Transverse colon (tissue), 4 donors: Measurements from ENCODE around the gene CYTH4. TPM values are rescaled to one million over a fixed set of nuclear protein-coding genes. Genes with fewer than 3 reads are reported as not detected.

Source experiments
- DNase-seq: peaks from one replicate; pipeline ENCODE4 v3.0.0-alpha.2; 2019
- H3K27ac ChIP-seq, 4 donors: fragments of 200-600 bp; sonication (generic); 2 replicates each; pipeline ENCODE4 v1.5.1; 2016 to 2018; ENCODE audit warnings: inconsistent platforms in 4 of 4
- H3K27me3 ChIP-seq: fragments of 200-600 bp; sonication (generic); 2 replicates; pipeline ENCODE4 v1.5.1; 2017; ENCODE audit warnings: inconsistent platforms
- H3K36me3 ChIP-seq, 4 donors: fragments of 200-600 bp; sonication (generic); 2 replicates each; pipeline ENCODE4 v1.5.1; 2017 to 2019; ENCODE audit warnings: inconsistent platforms in 4 of 4
- H3K4me1 ChIP-seq, 4 donors: fragments of 200-600 bp; sonication (generic); 2 replicates each; pipeline ENCODE4 v1.5.1; 2017 to 2020; ENCODE audit warnings: inconsistent platforms in 4 of 4
- H3K4me3 ChIP-seq, 4 donors: fragments of 200-600 bp; sonication (generic); 1 replicate in 1 of 4; 2 replicates in 3 of 4; pipeline versions ENCODE4 v1.5.1 to v1.6.1; 2017 to 2019; ENCODE audit warnings: inconsistent platforms in 4 of 4
- H3K9me3 ChIP-seq, 2 donors: fragments of 200-600 bp; sonication (generic); 2 replicates each; pipeline ENCODE4 v1.5.1; 2017 to 2019; ENCODE audit warnings: inconsistent platforms in 2 of 2
- EP300 ChIP-seq: sonication (generic); formaldehyde crosslinking; IDR thresholded peaks from one replicate; pipeline ENCODE4 v1.6.1; 2017; ENCODE audit warnings: antibody characterized with exemption, low read depth
- POLR2A ChIP-seq: fragments of 450-650 bp; IDR thresholded peaks from one replicate; pipeline ENCODE4 v1.6.1; 2016; ENCODE audit warnings: antibody characterized with exemption, mild to moderate bottlenecking, moderate library complexity
- POLR2AphosphoS5 ChIP-seq, 3 donors: sonication (generic); formaldehyde crosslinking; IDR thresholded peaks; one replicate each; pipeline ENCODE4 v1.6.1; 2016; ENCODE audit warnings: antibody characterized with exemption in 3 of 3
- WGBS, 2 donors: methylation state at CpG; one replicate each; pipeline ENCODE4 v1.1.5; 2018; ENCODE audit warnings: low coverage in 1 of 2; 5-methylcytosine and 5-hydroxymethylcytosine counted together
- in situ Hi-C, 4 donors: fragments of 200-750 bp; cut with MboI; loops; one replicate each; pipeline versions ENCODE4 v1.15.0 to v1.15.1; 2017; ENCODE audit warnings: low sequenced_read_pairs in 3 of 4, low pct_ligation_motif_present in 1 of 4, low pct_unique_long_range_greater_than_20kb in 1 of 4
- intact Hi-C: fragments of 100-400 bp; cut with DNase I; formaldehyde crosslinking; loops from one replicate; pipeline ENCODE4 v1.15.1; 2023; ENCODE audit warnings: low total_unique reads
- total RNA-seq, 4 donors: library from RNA; depleted of rRNA; stranded (reverse); fragments of >200 nt; gene quantifications; one replicate each; pipeline ENCODE4 v1.1.0, GENCODE V29; 2016
- TF ChIP-seq, protein P1 (sequence below), 5 experiments: fragments of 200-600 bp in 3 of 5; fragments of 450-650 bp in 2 of 5; sonication (generic) in 3 of 5; IDR thresholded peaks; 1 replicate in 2 of 5; 2 replicates in 3 of 5; pipeline ENCODE4 v1.5.1; 2016 to 2017; ENCODE audit warnings: antibody characterized with exemption in 5 of 5, inconsistent platforms in 3 of 5, mild to moderate bottlenecking in 2 of 5, moderate library complexity in 1 of 5

CYTH4 gene
- total RNA-seq, 4 donors from 2014 or later = 1.4 to 26.9 (median 10.6) TPM

DNA sequence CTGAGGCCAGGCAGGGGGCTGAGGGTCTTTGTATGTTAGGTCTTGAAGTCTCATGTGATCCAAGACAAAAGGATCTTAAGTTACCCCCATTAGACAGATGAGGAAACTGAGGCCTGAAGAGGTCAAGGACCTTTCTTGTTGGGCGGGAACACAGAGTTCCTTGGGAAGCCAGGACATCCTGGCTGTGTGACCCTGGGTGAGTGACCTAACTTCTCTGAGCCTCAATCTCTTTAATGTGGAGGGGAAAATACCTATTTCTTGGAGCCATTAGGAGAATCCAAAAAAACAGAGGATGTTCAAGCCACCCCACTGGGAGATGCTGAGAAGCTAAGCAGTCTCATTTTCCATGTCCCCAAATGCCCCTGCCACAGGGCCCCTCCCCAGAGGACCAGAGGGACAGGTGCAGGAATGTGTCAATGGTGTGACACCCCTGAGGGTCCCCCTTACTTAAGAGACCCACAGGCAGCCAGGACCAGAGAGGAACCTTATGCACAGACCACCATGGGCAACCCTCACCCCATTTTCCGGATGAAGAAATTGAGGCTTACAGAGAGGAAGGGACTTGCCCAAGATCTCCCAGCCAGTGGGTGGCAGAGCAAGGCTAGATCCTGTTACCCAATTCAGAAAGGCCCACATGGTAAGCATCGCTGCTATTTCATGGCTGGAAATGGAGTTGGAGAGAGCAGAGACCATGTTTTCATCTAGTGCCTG is 46.3 kb upstream of the CYTH4 start:
- Histone ChIP-seq H3K4me3 (no peak overlapping the region), H3K27ac (no peak overlapping the region), H3K27me3 (no peaks in the 10 kb centered on the region), H3K36me3 (no peaks in the 10 kb centered on the region), H3K4me1 (no peaks in the 10 kb centered on the region), H3K9me3 (no peaks in the 10 kb centered on the region)
- intact Hi-C loops = no loop called here
- 87% methylated on average over 3 of the region's 3 CpGs; no CpG with 5 or more reads in 1 of the 2 donors for WGBS, 2 donors
- peak; percentile 3 for DNase-seq
- TF ChIP-seq EP300 (no peak), POLR2AphosphoS5 (IDR thresholded peaks at IDR 0.05) (no peak), POLR2A (no peak)
- TF ChIP-seq, protein P1, sequence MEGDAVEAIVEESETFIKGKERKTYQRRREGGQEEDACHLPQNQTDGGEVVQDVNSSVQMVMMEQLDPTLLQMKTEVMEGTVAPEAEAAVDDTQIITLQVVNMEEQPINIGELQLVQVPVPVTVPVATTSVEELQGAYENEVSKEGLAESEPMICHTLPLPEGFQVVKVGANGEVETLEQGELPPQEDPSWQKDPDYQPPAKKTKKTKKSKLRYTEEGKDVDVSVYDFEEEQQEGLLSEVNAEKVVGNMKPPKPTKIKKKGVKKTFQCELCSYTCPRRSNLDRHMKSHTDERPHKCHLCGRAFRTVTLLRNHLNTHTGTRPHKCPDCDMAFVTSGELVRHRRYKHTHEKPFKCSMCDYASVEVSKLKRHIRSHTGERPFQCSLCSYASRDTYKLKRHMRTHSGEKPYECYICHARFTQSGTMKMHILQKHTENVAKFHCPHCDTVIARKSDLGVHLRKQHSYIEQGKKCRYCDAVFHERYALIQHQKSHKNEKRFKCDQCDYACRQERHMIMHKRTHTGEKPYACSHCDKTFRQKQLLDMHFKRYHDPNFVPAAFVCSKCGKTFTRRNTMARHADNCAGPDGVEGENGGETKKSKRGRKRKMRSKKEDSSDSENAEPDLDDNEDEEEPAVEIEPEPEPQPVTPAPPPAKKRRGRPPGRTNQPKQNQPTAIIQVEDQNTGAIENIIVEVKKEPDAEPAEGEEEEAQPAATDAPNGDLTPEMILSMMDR (IDR thresholded peaks at IDR 0.05) = no peak
- in situ Hi-C loops = no loop called here

DNA sequence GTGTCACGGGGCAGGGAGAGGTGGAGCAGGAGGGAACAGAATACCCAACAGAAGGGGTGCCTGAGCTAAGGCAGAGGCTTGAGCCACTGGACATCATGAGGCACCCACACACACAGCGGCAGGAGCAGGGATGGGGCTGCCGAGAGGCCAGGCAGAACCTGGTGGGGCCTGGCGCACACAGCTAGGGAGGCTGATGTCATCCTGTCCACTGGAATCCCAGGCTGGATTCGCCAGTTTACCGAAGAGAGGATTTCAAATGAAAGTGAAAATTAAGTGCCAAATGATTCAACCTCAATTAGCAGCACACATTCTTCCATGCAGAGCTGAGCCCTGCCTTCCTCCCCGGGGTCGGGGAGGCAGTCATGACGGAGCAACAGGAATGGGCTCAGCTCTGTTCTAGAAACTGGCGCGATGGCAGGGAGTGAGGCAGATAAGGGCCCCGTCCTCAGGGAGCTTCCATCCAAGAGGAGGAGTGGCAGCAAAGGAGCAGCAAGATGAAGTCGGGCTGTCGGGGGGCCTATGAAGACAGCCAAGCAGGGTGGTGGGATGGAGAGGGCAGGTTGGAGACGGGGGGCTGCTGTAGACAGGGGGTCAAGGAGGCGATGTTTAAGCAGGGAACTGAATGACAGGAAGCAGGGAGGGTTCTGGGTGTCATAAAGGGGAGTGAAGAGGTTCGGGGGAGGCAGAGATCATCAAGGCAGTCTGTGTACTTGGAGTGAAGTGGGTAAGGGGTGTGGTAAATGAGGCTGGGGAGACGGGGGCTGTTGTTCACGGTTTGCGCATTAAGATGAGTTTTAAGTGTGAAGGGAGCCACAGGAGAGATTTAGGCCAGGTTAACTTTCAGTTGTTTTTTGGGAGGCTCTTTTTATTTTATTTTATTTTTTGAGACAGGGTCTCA is 44.7 kb upstream of the CYTH4 start:
- peaks cover 0 to 3% (median 0%) of the 10 kb centered on the region in 4 donors for H3K4me1 ChIP-seq
- no peaks in the 10 kb centered on the region for H3K9me3 ChIP-seq
- 76% methylated on average over 16 to 20 of the region's 20 CpGs for WGBS, 2 donors
- intact Hi-C loops (no loop called here), in situ Hi-C loops (no loop called here)
- H3K27me3 ChIP-seq = no peaks in the 10 kb centered on the region
- peak overlapping the region in 1 of 4 donors; percentile 37 for H3K27ac ChIP-seq
- no peaks in the 10 kb centered on the region for H3K36me3 ChIP-seq
- peak; percentile 4 for DNase-seq
- TF ChIP-seq, protein P1 (IDR thresholded peaks at IDR 0.05) = no peak
- no peak for TF ChIP-seq POLR2A
- no peak for TF ChIP-seq POLR2AphosphoS5 (IDR thresholded peaks at IDR 0.05)
- TF ChIP-seq EP300 = no peak
- no peak overlapping the region for H3K4me3 ChIP-seq

DNA sequence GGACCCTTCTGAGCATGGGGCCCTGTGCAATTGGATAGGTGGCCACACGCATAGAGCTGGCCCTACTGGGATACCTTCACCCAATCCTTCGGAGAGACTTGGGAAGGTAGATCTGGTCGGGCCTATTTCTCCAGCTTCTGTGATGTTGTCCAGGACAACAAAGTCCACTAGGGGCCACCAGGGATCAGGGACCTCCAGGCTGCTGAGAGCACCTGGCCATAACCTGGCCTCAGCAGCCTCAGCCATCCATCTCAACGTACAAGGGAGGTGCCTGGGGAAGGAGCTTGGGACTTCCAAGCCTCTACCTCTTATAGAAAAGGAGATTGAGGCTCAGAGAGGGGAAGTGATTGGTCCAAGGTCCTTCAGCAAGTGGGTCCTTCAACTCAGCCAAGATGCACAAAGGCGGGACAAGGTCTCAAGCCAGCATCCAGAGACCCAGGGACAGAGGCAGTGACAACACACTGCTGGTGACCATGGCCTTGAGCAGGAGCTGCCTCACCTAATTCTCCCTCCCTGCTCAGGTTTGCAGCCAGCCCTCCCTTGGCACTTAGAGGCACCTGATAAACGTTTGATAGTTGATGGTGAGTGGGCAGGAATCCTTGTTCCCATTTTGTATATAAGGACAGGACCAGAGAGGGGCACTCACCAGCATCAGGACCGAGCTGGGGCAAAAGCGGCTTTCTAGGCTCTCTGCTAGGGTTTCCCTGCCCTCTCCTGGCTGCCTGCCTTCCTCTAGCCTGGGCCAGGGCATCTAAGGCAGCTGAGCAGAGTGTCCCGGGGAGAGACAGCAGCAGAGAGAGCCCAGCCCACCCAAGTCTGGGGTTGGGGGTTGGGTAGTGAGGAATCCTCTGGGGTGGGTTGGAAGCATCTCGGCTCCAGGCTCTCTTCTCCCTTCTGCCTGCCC is 42.7 kb upstream of the CYTH4 start:
- WGBS, 2 donors = 80 to 86% methylated on average over 2 to 10 of the region's 10 CpGs
- intact Hi-C loops = no loop called here
- H3K4me3 ChIP-seq = no peak overlapping the region
- TF ChIP-seq, protein P1 (IDR thresholded peaks at IDR 0.05) = no peak
- TF ChIP-seq POLR2A (no peak), POLR2AphosphoS5 (IDR thresholded peaks at IDR 0.05) (no peak), EP300 (no peak)
- H3K9me3 ChIP-seq = no peaks in the 10 kb centered on the region
- H3K36me3 ChIP-seq = no peaks in the 10 kb centered on the region
- no peak overlapping the region for H3K27ac ChIP-seq
- H3K4me1 ChIP-seq = peaks cover 0 to 12% (median 6%) of the 10 kb centered on the region in 4 donors
- in situ Hi-C loops = no loop called here
- peak; percentile 6 for DNase-seq
- H3K27me3 ChIP-seq = no peaks in the 10 kb centered on the region
